H54 (cell line): ENCODE measurements around the gene PRSS1.

Source experiments
- DNase-seq: peaks from one replicate; pipeline ENCODE4 v3.0.0; 2011; ENCODE audit warnings: low spot score, mixed read lengths; ENCODE audit not compliant: insufficient read length
- FAIRE-seq: peaks from 3 replicates; lab custom pipeline; 2011; peaks lifted over from hg19 to GRCh38; lab: Jason Lieb, UNC
- POLR2A ChIP-seq: IDR thresholded peaks from 2 replicates; pipeline ENCODE4 v1.6.1; 2011; ENCODE audit warnings: low read depth, mild to moderate bottlenecking, low read length

Gene PRSS1

GRCh38 chr7:142788303-142789289 is 39.3 kb downstream of the PRSS1 start:
- DNase-seq = no peak
- no peak for TF ChIP-seq POLR2A
- FAIRE-seq = no peak

DNA sequence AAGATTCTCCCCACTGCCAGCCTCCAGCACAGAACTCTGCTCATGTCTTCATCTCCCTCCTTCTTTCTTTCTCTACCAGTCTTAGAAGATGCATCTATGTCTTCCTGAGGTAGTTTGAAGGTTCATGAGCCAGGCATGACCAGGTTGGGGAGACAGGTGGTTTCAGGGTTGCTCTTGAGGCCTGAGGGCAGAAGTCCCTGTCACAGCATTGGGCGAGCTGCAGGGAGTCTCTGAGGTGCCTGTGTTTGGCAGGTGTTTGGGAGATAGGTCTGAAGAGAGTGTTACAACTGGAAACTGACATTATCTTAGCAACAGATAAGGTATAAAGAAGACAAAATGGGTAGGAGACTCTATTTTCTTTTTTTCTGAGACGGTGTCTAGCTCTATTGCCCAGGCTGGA is 40.2 kb downstream of the PRSS1 start:
- FAIRE-seq (no peak), DNase-seq (no peak)
- no peak for TF ChIP-seq POLR2A

DNA sequence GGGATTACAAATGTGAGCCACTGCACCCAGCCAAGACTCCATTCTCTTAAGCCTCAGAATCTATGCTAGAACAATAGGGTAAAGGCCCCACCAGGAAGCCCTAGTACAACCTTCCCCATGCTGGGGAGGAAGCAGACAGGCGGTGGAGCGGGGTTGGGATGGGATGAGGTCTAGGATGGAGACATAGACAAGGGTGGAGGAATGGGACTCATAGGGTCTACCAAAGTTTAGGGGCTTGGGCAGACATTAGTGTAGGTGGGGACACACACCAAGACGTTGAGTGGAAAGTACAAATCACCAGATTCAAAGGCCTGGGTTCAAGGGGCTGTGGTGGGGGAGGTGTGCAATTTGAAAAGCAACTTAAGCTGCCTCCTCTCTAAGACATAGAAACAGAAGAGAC is 40.8 kb downstream of the PRSS1 start:
- FAIRE-seq (no peak), DNase-seq (no peak)
- no peak for TF ChIP-seq POLR2A

GRCh38 chr7:142790555-142790954 is 41.3 kb downstream of the PRSS1 start:
- no peak for TF ChIP-seq POLR2A
- DNase-seq (no peak), FAIRE-seq (no peak)

GRCh38 chr7:142791502-142791901 is 42.2 kb downstream of the PRSS1 start:
- FAIRE-seq (no peak), DNase-seq (no peak)
- no peak for TF ChIP-seq POLR2A

GRCh38 chr7:142792129-142792528 is 42.9 kb downstream of the PRSS1 start:
- no peak for FAIRE-seq
- TF ChIP-seq POLR2A = no peak
- DNase-seq = no peak

DNA sequence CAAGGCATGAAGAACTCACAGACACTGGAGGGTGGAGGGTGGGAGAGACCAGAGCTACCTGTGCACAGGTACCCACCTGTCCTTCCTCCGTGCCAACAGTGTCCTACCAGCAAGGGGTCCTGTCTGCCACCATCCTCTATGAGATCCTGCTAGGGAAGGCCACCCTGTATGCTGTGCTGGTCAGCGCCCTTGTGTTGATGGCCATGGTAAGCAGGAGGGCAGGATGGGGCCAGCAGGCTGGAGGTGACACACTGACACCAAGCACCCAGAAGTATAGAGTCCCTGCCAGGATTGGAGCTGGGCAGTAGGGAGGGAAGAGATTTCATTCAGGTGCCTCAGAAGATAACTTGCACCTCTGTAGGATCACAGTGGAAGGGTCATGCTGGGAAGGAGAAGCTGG is 43.3 kb downstream of the PRSS1 start:
- no peak for FAIRE-seq
- no peak for TF ChIP-seq POLR2A

DNA sequence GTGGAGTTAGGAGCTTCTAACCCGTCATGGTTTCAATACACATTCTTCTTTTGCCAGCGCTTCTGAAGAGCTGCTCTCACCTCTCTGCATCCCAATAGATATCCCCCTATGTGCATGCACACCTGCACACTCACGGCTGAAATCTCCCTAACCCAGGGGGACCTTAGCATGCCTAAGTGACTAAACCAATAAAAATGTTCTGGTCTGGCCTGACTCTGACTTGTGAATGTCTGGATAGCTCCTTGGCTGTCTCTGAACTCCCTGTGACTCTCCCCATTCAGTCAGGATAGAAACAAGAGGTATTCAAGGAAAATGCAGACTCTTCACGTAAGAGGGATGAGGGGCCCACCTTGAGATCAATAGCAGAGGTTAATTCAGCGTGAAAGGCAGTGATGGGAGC is 43.9 kb downstream of the PRSS1 start:
- TF ChIP-seq POLR2A = no peak
- no peak for DNase-seq
- FAIRE-seq = no peak

More for the DNA sequence above, 43.3 kb downstream of the PRSS1 start:
- DNase-seq = no peak

DNA sequence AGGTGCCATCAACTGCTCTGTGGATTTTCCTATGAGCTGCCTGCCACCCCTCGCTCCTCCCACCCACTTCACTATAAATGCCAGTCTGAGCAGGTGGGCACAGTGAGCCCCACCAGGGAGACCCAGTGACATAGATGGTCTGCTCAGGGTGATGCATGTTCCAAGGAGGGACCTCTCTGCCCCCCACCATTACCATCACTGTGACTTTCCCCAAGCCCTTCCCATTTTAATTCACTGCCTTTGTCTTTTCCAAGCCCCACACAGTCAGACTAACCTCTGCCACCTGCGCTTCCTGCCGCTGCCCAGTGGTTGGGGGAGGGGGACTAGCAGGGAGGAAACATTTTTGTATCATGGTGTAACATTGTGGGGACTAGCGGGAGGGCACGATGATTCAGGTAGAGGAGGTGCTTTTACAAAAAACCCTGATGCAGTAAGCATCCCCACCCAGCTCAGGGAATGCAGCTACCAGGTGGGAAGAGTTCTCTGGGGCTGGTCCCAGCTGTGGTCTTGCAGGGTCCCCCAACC is 46.1 kb downstream of the PRSS1 start:
- DNase-seq (no peak), FAIRE-seq (no peak)
- no peak for TF ChIP-seq POLR2A

DNA sequence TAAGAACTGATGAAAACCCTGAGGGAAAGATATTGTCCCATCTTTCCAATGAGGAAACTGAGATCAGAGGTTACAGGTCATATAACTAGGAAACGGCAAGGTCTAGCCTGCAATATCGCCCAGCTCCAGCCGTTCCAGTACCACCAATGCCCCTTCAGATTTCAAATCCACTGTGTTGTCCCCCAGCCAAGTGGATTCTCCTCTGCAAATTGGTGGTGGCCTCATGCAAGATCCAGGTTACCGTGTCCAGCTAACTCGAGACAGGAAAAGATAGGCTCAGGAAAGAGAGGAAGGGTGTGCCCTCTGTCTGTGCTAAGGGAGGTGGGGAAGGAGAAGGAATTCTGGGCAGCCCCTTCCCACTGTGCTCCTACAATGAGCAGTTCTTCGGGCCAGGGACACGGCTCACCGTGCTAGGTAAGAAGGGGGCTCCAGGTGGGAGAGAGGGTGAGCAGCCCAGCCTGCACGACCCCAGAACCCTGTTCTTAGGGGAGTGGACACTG is 46.8 kb downstream of the PRSS1 start:
- TF ChIP-seq POLR2A = no peak
- FAIRE-seq (no peak), DNase-seq (no peak)

DNA sequence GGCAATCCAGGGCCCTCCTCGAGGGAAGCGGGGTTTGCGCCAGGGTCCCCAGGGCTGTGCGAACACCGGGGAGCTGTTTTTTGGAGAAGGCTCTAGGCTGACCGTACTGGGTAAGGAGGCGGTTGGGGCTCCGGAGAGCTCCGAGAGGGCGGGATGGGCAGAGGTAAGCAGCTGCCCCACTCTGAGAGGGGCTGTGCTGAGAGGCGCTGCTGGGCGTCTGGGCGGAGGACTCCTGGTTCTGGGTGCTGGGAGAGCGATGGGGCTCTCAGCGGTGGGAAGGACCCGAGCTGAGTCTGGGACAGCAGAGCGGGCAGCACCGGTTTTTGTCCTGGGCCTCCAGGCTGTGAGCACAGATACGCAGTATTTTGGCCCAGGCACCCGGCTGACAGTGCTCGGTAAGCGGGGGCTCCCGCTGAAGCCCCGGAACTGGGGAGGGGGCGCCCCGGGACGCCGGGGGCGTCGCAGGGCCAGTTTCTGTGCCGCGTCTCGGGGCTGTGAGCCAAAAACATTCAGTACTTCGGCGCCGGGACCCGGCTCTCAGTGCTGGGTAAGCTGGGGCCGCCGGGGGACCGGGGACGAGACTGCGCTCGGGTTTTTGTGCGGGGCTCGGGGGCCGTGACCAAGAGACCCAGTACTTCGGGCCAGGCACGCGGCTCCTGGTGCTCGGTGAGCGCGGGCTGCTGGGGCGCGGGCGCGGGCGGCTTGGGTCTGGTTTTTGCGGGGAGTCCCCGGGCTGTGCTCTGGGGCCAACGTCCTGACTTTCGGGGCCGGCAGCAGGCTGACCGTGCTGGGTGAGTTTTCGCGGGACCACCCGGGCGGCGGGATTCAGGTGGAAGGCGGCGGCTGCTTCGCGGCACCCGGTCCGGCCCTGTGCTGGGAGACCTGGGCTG is 47.5 kb downstream of the PRSS1 start:
- no peak for TF ChIP-seq POLR2A
- DNase-seq (no peak), FAIRE-seq (no peak)

- no peak for FAIRE-seq
- DNase-seq = no peak
- no peak for TF ChIP-seq POLR2A
Observed at GRCh38 chr7:142797391-142798377, 48.4 kb downstream of the PRSS1 start.
